BLaER1 (cell line): Measurements from ENCODE around the gene HP.

Experiments
- H3K27ac ChIP-seq: shearing (Covaris generic); formaldehyde crosslinking; 2 replicates; pipeline ENCODE4 v1.8.1; 2022
- H3K27me3 ChIP-seq: shearing (Covaris generic); formaldehyde crosslinking; 2 replicates; pipeline ENCODE4 v1.8.1; 2022
- H3K36me3 ChIP-seq: shearing (Covaris generic); formaldehyde crosslinking; 2 replicates; pipeline ENCODE4 v1.8.1; 2022
- H3K4me1 ChIP-seq: shearing (Covaris generic); formaldehyde crosslinking; 2 replicates; pipeline ENCODE4 v1.8.1; 2022
- H3K4me2 ChIP-seq: shearing (Covaris generic); formaldehyde crosslinking; 2 replicates; pipeline ENCODE4 v1.8.1; 2022
- H3K4me3 ChIP-seq: shearing (Covaris generic); formaldehyde crosslinking; 2 replicates; pipeline ENCODE4 v1.8.1; 2022
- H3K9ac ChIP-seq: shearing (Covaris generic); formaldehyde crosslinking; 2 replicates; pipeline ENCODE4 v1.8.1; 2022
- H3K9me3 ChIP-seq: shearing (Covaris generic); formaldehyde crosslinking; 2 replicates; pipeline ENCODE4 v1.8.1; 2022
- H4K20me1 ChIP-seq: shearing (Covaris generic); formaldehyde crosslinking; 2 replicates; pipeline ENCODE4 v1.8.1; 2022
- Cebpa-rat ChIP-seq: shearing (Covaris generic); IDR thresholded peaks from 2 replicates; pipeline ENCODE4 v1.8.1; 2022

The HP gene

GRCh38 chr16:72101195-72101594 is 46.9 kb downstream of the HP start:
- Histone ChIP-seq H3K27me3 (no peaks in the 10 kb centered on the region), H3K4me2 (no peak overlapping the region), H3K9me3 (no peaks in the 10 kb centered on the region), H3K27ac (no peak overlapping the region), H3K36me3 (peaks cover 100% of the 10 kb centered on the region), H3K4me3 (no peak overlapping the region), H3K4me1 (peaks cover 10% of the 10 kb centered on the region; the same call in 1 of the 2 replicates), H3K9ac (0 out of 2 replicates have a peak overlapping the region, but pooled peaks have one; percentile 8), H4K20me1 (peaks cover 41% of the 10 kb centered on the region)
- TF ChIP-seq Cebpa-rat, result no peak

GRCh38 chr16:72104905-72105304 is 50.6 kb downstream of the HP start:
- TF ChIP-seq Cebpa-rat, result no peak
- Histone ChIP-seq H3K4me3 (no peak overlapping the region), H3K4me2 (no peak overlapping the region), H3K27ac (no peak overlapping the region), H3K9ac (no peak overlapping the region), H3K36me3 (peaks cover 100% of the 10 kb centered on the region), H4K20me1 (0 out of 2 replicates have a peak, but pooled peaks cover 20% of the 10 kb centered on the region), H3K27me3 (no peaks in the 10 kb centered on the region), H3K9me3 (no peaks in the 10 kb centered on the region), H3K4me1 (peaks cover 10% of the 10 kb centered on the region; the same call in 1 of the 2 replicates)

- no peak for TF ChIP-seq Cebpa-rat
- Histone ChIP-seq H4K20me1 (peaks cover 19% of the 10 kb centered on the region; the same call in 1 of the 2 replicates), H3K4me1 (peaks cover 10% of the 10 kb centered on the region; the same call in 1 of the 2 replicates), H3K4me3 (no peak overlapping the region), H3K27ac (no peak overlapping the region), H3K9ac (no peak overlapping the region), H3K27me3 (no peaks in the 10 kb centered on the region), H3K4me2 (no peak overlapping the region), H3K9me3 (no peaks in the 10 kb centered on the region), H3K36me3 (peaks cover 100% of the 10 kb centered on the region)
Observed at GRCh38 chr16:72105978-72106377, 51.7 kb downstream of the HP start.

- Histone ChIP-seq H3K4me2 (no peak overlapping the region), H3K36me3 (peaks cover 100% of the 10 kb centered on the region), H3K27me3 (no peaks in the 10 kb centered on the region), H3K27ac (no peak overlapping the region), H3K9me3 (no peaks in the 10 kb centered on the region), H3K4me1 (no peaks in the 10 kb centered on the region), H3K4me3 (no peak overlapping the region), H4K20me1 (peaks cover 12% of the 10 kb centered on the region; the same call in 1 of the 2 replicates), H3K9ac (no peak overlapping the region)
- TF ChIP-seq Cebpa-rat, result no peak
Observed at GRCh38 chr16:72107371-72107770, 53.1 kb downstream of the HP start.

- H3K9ac ChIP-seq, result no peak overlapping the region
- no peak overlapping the region for H3K4me2 ChIP-seq
- no peaks in the 10 kb centered on the region for H3K27me3 ChIP-seq
- H3K4me3 ChIP-seq, result no peak overlapping the region
- no peaks in the 10 kb centered on the region for H3K4me1 ChIP-seq
- peaks cover 12% of the 10 kb centered on the region; the same call in 1 of the 2 replicates for H4K20me1 ChIP-seq
- no peak overlapping the region for H3K27ac ChIP-seq
- H3K9me3 ChIP-seq, result no peaks in the 10 kb centered on the region
- TF ChIP-seq Cebpa-rat, result no peak
- H3K36me3 ChIP-seq, result peaks cover 100% of the 10 kb centered on the region
Observed at GRCh38 chr16:72108353-72109102, 54.2 kb downstream of the HP start.

GRCh38 chr16:72109300-72109699 is 55.0 kb downstream of the HP start:
- Histone ChIP-seq H4K20me1 (peaks cover 12% of the 10 kb centered on the region; the same call in 1 of the 2 replicates), H3K9ac (no peak overlapping the region), H3K9me3 (no peaks in the 10 kb centered on the region), H3K4me3 (no peak overlapping the region), H3K27me3 (no peaks in the 10 kb centered on the region), H3K4me2 (no peak overlapping the region), H3K36me3 (peaks cover 93% of the 10 kb centered on the region), H3K27ac (no peak overlapping the region), H3K4me1 (no peaks in the 10 kb centered on the region)
- TF ChIP-seq Cebpa-rat, result no peak

- no peak for TF ChIP-seq Cebpa-rat
- Histone ChIP-seq H3K9me3 (0 out of 2 replicates have a peak, but pooled peaks cover 5% of the 10 kb centered on the region), H3K36me3 (peaks cover 86% of the 10 kb centered on the region), H3K4me2 (no peak overlapping the region), H3K27ac (no peak overlapping the region), H3K9ac (no peak overlapping the region), H4K20me1 (peaks cover 12% of the 10 kb centered on the region; the same call in 1 of the 2 replicates), H3K4me1 (no peaks in the 10 kb centered on the region), H3K27me3 (no peaks in the 10 kb centered on the region), H3K4me3 (no peak overlapping the region)
Observed at GRCh38 chr16:72109966-72110530, 55.7 kb downstream of the HP start.
